Neural cell (in vitro differentiated cells): ENCODE data around the gene TUBB3.
A peak's percentile ranks its signal among the peaks of the same experiment; 100 is the strongest.

Experiments used
- CTCF ChIP-seq: fragments of 450-650 bp; IDR thresholded peaks from 2 replicates; pipeline ENCODE4 v1.5.1; 2014; ENCODE audit warnings: antibody characterized with exemption, mild to moderate bottlenecking, moderate library complexity; ENCODE audit not compliant: poor library complexity, severe bottlenecking
- EP300 ChIP-seq: fragments of 450-650 bp; conservative IDR thresholded peaks from 2 replicates; pipeline ENCODE4 v1.6.1; 2014; ENCODE audit warnings: antibody characterized with exemption, mild to moderate bottlenecking, moderate library complexity; ENCODE audit not compliant: poor library complexity, severe bottlenecking
- MXI1 ChIP-seq: fragments of 450-650 bp; conservative IDR thresholded peaks from 2 replicates; pipeline ENCODE4 v1.6.1; 2014; ENCODE audit warnings: antibody characterized with exemption, mild to moderate bottlenecking; ENCODE audit not compliant: poor library complexity, severe bottlenecking
- POLR2AphosphoS5 ChIP-seq: IDR thresholded peaks from 2 replicates; pipeline ENCODE4 v1.6.1; 2012
- RAD21 ChIP-seq: fragments of 450-650 bp; conservative IDR thresholded peaks from 2 replicates; pipeline ENCODE4 v1.6.1; 2014; ENCODE audit warnings: antibody characterized with exemption, mild to moderate bottlenecking, moderate library complexity
- REST ChIP-seq: IDR thresholded peaks from 2 replicates; pipeline ENCODE4 v1.6.1; 2012; ENCODE audit warnings: borderline replicate concordance

- peak; percentile 55 for TF ChIP-seq CTCF
- TF ChIP-seq RAD21, result peak; percentile 31
- peak; percentile 89 for TF ChIP-seq MXI1
- TF ChIP-seq POLR2AphosphoS5, result peak; percentile 97
- TF ChIP-seq EP300, result peak; percentile 79
- TF ChIP-seq REST, result no peak
Observed at GRCh38 chr16:89972244-89973234, 49.4 kb downstream of the TUBB3 start.
